GDM1 (cell line): ENCODE measurements around the gene TUBB4A.
"Not testable (repeated sequence)": the region's sequence is repeated elsewhere in the genome, so short reads cannot be mapped to it uniquely, and the experiment has no call there.

Experiments
- DNase-seq: peaks from one replicate; lab custom pipeline; 2025; lab: John Stamatoyannopoulos, UW

The TUBB4A gene

DNA sequence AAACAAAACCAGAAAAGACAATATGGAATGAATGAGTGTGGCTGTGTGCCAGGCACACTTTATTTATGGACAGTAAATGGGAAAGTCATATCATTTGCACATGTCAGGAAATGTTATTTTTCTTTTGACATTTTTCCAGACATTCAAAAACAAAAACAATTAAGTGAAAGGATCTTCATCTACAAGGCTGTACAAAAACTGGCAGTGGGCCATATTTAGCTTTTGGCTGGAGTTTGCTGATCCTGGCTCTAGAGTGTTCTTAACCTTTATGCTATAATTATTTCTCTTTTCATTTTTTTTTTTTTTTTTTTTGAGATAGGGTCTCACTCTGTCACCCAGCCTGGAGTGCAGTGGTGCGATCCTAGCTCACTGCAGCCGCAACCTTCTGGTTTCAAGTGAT, 22.2 kb upstream of the TUBB4A start:
- DNase-seq = no peak

DNA sequence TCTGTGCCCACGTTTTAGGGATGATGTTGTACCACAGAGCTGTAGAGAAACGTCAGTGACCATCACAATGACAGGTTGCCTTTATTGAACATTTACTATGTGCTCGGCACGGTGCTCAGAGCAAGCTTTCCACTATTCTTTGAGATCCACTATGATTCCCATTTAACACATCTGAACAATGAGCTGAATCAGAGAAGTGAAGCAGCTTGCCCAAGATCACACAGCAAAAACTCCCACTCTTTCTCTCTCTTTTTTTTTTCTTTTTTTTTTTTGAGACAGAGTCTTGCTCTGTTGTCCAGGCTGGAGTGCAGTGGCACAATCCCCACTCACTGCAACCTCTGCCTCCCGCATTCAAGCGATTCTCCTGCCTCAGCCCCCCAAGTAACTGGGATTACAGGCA, 20.6 kb upstream of the TUBB4A start:
- no peak for DNase-seq

DNA sequence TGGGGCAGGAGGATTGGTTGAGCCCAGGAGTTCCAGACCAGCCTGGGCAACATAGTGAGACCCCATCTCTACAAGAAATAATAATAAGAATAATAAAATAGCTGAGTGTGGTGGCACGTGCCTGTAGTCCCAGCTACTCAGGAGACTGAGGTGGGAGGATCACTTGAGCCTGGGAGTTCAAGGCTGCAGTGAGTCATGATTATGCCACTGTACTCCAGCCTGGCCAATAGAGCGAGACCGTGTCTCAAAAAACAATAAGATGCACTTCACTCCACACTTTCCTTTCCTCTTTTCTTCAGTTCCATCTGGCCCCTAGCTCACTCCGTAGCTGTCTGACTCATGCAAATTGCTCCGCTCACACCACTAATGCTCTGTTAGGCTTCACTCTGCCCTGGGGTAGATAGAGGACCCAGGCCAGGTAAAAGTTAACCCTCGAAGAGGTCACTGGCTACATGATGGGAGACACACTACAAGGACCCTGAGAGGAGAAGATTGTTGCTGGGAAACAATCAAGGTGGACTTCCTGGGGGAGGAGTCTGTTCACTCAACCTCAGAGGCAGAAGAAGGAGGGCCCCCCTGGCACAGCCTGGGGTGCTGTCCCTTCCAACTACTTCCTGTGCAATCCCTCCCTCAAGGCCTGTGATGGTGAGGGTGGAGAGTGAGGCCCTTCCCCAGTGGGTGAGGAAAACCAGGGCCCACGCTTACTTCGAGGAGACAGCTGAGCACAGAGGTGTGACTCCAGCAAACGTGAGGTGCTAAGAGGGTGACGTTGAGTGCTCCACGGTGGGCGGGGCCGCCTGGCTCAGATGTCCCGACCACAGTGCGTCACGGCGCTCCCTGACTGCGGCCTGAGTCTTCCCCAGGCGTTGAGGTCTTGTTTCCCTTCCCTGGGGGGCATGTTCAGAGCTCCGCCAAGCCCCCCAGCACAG, 19.9 kb upstream of the TUBB4A start:
- DNase-seq = peak; percentile 15

DNA sequence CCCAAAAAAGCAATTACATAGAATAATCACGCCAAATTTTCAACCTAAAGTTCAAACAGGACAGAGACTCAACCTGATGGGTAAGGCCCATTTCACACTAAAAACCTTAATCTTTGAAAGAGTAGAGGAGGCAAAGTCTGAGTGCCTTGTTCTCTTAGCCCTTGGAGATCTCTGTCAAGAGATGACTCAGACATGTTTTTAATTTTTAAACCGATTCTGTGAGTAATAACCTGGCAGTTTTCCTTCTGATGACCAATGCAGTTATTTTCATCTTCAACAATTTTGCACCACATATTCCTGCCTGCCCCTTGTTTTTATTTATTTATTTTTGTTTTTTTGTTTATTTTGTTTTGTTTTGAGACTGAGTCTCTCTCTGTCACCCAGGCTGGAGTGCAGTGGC, 17.2 kb upstream of the TUBB4A start:
- DNase-seq = no peak

DNA sequence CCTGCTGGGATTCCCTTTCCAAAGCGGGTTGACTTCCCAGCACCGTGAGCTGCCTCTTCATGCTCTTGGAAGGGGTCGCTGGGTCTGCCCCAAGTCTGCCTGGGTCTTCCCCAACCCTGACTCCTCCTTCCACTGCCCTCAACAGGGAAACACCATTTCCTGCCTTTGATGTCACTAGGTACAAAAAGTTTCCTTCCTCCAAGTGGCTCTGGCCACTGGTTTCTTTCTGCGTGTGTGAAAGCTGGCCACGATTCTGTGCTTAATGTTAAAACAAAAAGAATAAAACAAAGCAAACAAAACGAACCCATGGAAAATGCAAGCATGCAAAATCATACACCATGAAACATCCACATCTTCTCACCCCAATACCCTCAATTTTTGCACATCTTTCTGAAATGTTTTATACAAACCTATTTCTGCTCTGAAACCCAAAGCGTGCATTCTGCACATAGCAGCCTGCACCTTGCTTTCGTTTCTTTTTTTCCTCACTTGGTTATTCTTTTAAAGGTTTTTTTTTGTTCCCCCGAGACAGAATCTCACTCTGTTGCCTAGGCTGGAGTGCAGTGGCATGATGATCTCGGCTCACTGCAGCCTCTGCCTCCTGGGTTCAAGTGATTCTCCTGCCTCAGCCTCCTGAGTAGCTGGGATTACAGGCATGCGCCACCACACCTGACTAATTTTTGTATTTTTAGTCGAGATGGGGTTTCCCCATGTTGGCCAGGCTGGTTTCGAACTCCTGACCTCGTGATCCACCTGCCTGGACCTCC, 16.2 kb upstream of the TUBB4A start:
- no peak for DNase-seq

DNA sequence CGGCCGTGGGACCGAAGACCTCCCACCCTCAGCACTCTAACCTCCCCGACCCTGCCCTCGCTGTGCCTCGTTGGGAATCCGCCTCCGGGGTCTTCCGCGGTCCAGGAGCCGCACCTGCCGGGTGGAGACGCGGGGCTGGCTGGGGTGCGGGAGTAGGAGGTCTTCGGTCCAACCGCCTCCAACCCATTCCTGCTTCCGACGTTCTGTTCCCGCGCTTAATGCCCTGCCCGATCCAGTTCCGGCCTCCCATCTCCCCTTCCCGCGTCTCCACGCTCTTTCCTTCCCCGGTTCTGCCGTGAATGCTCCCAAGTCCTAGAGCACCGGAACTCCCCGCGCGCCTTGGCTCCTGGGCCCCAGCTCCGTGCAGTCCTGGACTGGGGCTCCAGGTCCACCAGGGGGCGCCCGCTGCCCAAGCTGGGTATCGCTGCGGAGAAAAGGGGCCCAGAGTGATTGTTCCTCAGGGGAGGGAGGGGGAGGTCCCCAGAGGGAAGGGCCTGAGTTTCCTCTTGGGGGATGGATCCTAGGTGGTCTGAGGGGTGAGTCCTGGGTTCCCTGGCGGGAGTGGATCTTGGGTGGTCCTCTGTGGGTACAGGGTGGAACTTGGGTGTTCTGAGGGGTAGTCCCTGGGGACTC, 14.7 kb upstream of the TUBB4A start:
- DNase-seq = peak; percentile 83

DNA sequence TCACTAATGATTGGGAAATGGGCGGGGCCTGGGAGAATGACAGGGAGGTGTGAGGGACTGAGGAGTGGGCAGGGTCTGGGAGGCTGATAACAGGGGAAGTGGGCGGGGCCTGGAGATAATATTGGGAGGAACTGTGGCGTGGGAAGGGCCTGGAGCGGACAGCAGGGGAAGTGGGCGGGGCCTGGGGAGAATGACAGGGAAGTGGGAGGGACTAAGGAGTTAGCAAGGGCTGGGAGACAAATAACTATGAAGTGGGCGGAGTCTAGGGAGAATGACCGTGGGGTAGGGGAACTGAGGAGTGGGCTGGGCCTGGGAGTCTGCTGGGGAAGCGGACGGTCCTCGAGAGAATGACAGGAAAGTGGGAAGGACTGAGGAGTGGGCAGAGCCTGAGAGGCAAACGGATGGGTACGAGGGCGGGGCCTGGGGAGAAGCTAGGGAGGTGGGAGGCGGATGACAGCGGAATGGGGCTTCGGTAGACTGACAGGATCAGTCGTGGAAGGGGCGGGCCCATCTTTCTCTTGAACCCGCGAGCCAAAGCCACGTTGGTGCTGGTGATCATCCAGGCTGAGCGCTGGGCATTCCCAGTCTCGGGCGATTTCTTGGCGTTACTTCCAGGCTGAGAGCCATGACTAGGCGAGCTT, 14.0 kb upstream of the TUBB4A start:
- peak; percentile 92 for DNase-seq

DNA sequence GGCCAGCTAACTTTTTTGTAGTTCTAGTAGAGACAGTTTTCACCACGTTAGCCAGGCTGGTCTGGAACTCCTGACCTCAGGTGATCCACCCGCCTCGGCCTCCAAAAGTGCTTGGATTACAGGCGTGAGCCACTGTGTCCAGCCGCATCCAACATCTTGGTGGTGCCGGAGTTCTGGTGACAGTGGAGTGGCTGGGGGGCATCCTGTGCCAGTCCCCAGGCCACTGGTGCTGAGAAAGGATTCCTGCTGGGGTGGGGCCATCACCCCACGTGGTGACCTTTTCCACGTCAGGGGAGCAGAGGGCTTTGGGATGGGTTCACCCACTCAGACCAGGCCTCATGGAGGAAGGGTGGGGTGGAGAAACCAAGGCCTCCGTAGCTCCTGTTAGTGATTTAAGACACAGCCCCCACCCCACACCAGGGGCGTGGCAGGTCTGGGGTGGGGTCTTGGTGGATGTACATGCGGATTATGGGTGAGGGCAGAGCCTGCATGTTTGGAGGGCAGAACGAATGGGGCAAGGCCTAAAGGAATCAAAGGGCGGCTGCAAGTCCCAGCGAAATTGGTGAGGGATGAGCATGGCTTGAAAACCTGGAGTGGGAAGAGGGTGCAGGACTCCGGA, 12.9 kb upstream of the TUBB4A start:
- no peak for DNase-seq

DNA sequence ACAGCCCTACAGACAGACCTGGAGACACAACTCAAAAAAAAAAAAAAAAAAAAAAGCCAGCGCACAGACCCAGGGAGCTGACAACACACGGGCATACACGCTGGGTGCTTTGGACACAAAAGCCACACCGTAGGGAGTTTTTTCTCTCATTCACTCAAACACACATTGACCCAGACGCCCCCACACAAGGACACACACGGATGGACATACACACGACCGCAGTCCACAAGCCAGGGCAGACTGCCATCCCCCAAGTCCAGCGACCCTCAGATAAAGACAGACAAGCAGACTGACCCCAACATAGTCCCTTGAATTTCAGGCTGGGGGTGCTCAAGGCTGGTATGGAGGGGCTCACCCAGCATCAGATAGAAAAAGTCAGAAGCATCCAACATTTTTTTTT, 12.0 kb upstream of the TUBB4A start:
- no peak for DNase-seq

DNA sequence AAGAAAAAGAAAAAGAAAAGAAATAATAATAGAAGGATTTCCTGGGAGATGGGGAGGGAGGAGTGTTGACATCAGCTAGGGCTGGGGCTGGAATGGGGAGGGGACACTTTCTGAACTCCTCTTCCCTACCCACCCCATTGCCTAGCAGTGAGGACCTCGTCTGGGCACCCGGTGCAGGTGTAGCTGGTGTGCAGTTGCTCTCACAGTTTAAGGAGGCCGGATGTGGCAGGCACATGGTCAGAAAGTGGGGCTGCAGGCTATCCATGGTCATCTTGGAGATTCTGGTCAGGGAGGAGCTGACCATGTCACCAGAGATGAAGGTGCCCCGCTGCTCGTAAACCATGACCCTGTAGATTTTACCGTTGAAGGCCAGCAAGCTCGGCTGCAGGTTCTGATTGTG, 8.5 kb upstream of the TUBB4A start:
- DNase-seq = no peak

DNA sequence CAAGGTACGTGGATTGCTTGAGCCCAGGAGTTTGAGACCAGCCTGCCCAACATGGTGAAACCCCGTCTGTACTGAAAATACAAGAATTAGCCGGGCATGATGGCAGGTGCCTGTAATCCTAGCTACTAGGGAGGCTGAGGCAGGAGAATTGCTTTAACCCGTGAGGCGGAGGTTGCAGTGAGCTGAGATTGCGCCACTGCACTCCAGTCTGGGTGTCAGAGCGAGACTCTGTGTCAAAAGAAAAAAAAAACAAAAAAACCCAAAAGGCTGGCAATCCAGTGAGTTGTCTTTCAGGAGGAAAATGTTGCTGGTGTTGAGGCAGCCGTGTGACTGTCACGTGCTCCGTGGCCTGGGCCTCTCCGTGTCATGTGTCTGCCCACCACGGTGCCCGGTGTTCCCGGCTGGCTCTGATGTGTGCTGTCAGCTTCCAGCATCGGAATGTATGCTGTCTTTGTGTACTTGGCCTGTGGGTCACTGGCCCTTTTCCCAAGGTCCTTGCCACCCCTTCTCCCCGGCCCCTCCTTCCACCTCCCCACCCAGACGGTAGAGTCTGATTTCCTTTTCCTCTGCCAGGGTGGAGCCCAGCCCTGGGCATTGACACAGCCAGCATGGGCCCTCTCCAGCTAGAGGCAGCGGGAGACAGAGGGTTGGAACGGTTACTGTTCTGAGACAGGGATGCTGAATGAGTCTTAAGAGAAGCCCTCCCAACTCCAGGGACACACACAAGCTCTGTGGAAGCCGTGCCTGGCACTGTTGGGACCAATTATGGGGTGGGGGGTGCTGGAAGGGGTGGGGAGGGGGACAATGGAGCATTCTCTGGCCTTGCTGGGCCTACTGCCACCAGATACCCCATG, 7.2 kb upstream of the TUBB4A start:
- DNase-seq = no peak

DNA sequence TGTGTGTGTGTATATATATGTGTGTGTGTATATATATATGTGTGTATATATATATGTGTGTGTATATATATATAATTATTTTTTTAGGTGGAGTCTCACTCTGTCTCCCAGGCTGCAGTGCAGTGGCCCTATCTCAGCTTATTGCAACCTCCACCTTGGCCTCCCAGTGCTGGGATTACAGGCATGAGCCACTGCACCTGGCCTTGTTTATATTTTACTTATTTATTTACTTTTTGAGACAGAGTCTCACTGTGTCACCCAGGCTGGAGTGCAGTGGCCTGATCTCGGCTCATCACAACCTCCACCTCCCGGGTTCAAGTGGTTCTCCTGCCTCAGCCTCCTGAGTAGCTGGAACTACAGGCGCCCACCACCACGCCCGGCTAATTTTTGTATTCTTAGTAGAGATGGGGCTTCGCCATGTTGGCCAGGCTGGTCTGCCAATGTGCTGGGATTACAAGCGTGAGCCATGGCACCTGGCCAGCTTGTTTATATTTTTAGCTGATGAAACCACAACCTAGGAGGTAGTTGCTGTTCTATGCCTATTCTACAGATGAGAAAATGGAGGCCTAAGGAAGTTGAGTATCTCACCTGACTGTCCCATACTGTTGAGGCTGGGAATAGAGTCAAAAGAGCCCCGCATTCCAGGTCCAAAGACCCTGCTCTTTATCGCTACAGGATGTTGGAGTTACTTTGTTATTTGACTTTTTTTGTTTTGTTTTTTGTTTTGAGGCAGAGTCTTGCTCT, 6.1 kb upstream of the TUBB4A start:
- not testable (repeated sequence) for DNase-seq

DNA sequence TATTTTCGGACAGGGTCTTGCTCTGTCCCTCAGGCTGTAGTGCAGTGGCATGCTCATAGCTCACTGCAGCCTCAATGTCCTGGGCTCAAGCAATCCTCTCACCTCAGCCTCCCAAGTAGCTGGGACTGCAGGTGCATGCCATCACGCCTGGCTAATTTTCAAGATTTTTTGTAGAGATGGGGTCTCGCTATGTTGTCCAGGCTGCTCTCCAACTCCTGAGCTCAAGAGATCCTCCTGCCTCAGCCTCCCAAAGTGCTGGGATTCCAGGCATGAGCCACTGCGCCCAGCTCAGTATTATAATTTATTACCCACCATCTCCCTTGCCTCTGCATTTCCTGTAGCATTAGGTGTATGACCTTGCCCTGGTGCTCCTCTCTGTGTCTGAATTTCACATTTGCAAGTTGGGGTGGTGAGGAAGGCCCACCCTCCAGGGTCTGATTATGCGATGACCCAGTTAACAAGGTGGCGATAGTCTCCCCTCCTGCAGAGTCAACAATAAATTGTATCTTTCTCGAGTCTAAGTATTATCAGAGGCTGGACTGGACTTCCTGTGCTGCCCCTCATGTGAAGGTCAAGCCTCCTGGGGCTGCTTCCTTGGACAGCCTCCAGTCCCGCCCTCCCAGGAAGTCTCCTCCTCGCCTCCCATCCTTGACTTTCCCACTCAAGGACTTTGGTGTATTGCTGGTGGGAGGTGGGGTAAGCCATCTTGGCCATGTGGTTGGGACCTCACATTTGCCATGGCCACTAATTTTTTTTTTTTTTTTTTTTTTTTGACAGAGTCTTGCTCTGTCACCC, 1.5 kb upstream of the TUBB4A start:
- DNase-seq = no peak

DNA sequence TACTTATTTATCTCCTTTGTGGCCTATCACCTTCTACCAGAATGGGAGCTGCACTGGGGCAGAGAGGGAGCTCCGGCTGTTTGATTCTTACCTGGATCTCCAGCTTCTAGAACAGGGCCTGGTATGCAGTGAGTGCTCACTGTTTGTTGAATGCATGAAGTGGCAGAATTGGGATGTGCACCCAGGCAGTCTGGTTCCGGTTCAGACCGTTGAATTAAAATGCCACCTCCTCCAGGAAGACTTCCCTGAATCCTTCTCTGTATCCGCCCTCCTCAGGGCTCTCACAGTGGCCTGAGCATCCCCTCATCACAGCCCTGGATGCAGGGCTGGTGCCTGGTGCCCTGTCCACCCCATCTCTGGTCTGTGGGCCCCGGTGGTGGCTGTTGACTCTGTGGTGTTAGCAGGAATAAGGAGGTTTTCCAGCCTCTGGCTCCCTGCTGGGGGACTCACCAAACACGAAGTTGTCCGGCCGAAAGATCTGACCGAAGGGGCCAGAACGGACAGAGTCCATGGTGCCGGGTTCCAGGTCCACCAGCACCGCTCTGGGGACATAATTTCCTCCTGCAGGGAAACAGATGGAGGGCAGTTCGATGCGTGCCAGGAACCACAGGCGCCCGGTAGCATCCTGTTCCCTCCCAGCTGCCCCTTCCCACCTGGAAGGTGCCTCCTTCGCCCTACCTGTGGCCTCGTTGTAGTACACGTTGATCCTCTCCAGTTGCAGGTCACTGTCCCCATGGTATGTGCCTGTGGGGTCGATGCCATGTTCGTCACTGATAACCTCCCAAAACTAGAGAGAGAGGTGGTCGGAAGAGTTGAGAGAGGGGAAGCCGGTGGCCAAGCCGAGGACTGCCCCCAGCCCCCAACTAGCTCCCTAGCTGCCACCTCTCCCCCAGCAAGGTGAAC, 1.0 kb downstream of the TUBB4A start:
- no peak for DNase-seq

DNA sequence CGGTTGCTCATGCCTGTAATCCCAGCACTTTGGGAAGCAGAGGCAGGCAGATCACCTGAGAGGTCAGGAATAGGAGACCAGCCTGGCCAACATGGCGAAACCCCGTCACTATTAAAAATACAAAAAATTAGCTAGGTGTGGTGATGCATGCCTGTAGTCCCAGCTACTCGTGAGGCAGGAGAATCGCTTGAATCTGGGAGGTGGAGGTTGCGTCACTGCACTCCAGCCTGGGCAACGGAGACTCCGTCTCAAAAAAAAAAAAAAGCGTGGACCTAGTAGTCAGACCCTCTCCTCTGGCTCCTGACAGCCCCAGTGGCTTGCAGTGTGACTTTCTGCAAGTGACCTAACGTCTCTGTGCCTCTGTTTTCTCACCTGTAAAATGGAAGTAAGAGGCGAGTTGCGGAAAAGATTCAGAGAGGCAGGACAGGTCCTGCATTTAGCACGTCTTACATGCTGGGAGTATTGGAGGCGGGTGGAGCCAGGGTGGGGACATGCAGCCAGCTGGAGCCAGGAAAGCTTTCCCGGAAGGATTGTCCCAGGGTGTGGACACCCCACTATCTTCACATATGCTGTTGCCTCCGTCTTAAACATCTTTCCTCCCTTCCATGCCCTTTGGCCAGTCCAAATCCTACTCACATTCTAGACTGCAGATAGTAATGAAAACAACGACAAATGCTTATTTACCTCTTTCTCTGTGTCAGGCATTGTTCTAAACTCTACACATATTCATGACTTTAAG, 2.9 kb downstream of the TUBB4A start:
- DNase-seq = no peak

DNA sequence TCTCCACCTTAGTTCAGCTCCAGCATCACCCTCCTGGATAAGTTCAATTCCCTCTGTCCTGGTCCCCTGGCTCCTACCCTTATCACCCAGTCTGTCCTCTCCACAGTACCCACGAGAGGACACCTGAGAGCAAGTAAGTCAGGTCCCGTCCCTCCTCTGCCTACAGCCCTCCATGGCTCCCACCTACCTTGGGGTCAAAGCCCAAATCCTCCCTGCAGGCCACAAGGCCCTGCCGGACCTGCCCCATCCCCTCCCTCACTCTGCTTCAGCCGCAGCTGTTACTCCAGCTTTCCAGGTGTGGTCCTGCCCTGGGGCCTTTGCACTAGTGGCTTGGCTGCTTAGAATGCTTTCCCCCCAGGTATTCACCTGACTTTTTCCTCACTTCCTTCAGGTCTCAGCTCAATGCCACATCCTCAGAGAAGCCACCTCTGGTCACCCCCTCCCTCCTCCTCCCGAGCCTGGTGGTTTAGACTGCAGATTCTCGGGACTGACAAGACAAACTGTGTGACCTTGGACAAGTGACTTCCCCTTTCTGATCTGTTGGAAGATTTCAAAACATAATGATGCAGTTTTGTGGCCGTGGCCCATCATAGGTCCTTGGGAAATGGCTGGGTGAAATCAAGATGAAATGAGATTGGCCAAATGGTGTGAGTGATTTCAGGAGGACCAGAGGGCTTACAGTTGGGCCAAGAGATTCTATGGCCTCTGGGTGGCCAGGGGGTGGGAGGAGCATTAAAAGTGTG, 3.6 kb downstream of the TUBB4A start:
- DNase-seq = no peak

DNA sequence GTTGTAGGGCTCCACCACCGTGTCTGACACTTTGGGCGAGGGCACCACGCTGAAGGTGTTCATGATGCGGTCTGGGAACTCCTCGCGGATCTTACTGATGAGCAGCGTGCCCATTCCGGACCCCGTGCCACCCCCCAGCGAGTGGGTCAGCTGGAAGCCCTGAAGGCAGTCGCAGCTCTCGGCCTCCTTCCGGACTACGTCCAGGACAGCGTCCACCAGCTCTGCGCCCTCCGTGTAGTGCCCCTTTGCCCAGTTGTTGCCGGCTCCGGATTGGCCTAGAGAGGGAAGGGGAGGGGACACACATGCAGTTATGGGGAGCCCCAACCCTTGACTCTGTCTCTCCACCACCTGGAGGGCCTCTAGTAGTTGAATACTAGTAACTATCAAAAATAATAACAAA, 6.2 kb downstream of the TUBB4A start:
- no peak for DNase-seq
